ENCODE data around the gene GPD2. TPM values are rescaled to one million over a fixed set of nuclear protein-coding genes. Genes with fewer than 3 reads are reported as not detected.

The GPD2 gene
- total RNA-seq, 1 donor from 2014 or later: 12.6 TPM

DNA sequence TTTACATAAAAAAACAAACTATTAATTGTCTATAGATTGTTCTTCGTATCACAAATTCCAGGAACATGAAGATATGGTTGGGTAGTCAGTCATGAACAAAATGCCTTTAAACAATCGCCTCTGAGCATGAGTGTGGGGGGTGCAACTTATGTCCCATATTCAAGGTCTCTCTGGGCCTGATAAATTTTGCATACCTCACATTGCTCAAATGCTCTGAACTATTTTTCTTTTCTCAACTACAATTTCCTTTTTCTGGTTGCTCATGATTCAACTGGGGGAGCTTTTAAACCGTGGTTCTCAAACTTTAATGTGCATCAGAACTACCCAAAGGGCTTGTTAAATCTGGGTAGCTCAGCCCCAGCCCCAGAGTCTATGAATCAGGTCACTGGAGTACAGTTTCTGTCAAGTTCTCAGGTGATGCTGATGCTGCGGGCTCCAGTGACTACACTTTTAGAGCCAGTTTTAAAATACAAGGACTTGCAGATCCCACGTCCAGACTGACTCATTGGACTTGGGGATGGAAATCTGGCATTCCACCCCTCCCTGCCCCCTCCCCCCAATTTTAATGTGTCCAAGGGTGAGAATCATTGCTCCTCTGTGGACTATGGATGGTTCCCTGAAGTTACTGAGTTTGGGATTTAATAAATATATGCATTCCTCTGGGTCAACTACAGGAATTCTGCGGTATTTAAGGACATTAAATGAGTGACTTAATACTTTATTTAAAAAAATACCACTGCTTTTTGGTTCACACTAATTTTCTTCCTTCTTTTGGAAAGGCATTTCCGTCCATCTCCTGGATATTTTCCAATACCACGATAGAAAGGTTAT, 1.5 kb upstream of the GPD2 start:
- intact Hi-C loops (cut with DNase I): loop anchor here (1.0 to 10.0 kb wide), 2 partner anchors 34 to 150 kb away; no protein-coding TSS in a partner anchor
- DNase-seq (ENCODE audit: low spot score): no peak

DNA sequence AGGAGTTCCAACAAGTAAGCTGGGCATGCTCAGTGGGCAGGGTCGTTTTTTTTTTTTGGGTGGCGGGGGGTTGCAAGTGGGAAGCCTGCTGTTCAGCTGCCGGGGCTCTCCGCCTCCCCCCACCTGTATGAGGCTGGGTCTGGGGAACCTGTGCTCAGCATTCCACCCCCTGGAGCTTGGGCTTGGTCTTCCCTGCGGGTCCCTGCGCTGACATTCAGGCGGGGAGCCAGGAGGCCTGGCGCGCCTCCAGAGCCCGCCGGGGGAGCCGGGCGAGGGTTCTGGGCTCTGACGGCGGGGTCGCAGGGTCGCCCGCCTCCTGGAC, 822 bp upstream of the GPD2 start:
- no peak for DNase-seq (ENCODE audit: low spot score)
- intact Hi-C loops (cut with DNase I): loop anchor here (1.0 to 10.0 kb wide), 2 partner anchors 35 to 149 kb away; no protein-coding TSS in a partner anchor

DNA sequence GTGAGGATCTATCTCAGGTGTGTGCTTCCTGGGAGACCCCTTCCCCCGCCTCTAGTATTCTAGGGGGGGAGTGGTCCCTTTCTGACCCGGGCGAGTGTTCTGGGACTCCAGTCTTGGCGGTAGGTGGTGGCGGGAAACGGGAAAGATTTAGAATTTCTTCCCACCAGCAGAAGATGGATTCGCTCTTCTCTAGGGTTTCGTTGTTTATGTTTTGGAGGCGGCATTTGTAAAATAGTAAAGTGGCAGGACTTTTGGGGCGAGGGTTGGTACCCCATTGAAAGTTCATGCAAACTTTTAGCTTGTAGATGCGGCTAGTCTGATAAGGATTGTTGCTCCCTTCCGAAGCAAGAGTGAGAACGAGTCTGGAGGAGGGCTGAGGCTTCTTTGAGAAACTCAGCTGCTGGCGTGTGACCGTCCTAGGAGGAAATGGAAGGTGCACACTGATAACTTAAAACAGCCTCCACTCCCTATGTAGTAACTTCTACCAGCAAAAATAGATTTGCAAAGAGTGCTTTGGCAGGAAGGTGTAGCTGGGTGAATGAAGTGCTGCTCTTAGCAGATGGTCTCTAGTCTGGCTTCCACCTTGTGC, 412 bp downstream of the GPD2 start:
- DNase-seq (ENCODE audit: low spot score): no peak
- intact Hi-C loops (cut with DNase I): loop anchor here (1.0 to 10.0 kb wide), 4 partner anchors 22 to 148 kb away; no protein-coding TSS in a partner anchor

DNA sequence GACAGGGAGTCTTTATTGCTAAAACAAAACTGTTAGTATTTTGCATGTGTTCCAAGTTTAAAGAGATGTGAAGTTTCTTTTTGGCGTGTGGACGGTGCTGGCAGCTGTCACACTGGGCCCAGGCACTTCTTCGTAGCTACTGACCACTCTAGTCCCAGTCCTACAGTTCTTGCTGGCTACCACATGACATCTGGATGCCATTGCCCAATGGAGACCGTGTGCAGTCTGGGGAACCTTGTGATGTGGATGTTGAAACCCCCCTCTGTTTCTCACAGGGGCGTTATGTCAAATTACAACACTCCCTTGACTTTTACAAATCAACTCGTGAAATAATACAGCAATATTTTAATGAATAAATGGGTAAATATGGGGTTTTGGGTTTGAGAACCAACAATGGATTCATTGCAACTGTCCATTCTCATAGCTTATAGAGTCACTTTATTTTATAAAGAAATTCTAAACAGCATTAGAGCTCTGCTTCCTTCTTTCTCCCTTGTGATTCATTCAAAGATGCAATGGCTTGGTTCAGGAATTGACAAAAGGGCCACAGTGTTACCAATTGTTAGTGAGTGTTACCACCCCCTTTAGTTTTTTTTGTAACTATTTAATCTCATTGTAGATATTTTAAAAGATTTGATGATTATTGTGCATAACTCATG, 1.2 kb downstream of the GPD2 start:
- DNase-seq (ENCODE audit: low spot score): no peak
- intact Hi-C loops (cut with DNase I): loop anchor here (2.0 to 10.0 kb wide), 3 partner anchors 21 to 147 kb away; no protein-coding TSS in a partner anchor

DNA sequence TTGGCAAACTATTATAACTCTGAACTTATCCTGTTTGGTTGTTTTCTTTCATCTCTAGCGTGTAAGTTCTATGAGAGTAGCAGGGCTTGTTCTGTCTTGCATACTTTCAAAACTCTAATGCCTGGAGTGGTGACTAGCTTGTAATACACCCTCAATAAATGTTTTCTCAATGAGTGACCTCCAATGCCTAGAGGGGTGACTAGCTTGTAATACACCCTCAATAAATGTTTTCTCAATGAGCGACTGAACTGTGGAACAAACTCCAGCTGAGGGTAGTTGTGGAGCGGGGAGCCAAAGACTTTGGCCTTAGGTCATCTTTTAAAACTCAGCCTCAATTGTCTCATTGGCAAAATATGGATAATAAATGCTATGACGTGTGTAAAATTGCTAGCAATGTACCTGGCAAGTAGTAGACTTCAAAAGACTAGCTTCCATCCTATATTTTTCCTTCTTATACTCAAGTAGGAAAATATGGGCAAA, 1.8 kb downstream of the GPD2 start:
- no peak for DNase-seq (ENCODE audit: low spot score)
- intact Hi-C loops (cut with DNase I): loop anchor here (2.0 to 10.0 kb wide), 3 partner anchors 21 to 147 kb away; no protein-coding TSS in a partner anchor

DNA sequence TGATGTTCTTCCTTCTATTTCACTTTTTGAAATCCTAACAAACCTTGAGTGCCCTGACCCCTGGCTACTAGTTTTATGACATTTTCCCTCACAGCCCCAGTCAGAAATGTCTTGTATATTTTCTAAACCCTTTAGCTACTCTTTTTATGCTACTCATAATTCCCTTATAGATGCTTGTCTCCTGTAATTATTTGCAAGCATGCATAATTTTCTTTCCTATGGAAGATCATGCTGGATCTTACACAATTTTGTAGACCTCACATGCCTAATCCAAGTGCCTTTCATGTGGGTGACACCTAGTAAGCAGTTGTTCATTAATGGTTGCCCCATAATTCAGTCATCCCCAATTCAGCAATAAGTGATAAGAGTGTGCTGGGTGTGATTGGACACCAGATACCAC, 6.9 kb downstream of the GPD2 start:
- intact Hi-C loops (cut with DNase I): no loop called here

DNA sequence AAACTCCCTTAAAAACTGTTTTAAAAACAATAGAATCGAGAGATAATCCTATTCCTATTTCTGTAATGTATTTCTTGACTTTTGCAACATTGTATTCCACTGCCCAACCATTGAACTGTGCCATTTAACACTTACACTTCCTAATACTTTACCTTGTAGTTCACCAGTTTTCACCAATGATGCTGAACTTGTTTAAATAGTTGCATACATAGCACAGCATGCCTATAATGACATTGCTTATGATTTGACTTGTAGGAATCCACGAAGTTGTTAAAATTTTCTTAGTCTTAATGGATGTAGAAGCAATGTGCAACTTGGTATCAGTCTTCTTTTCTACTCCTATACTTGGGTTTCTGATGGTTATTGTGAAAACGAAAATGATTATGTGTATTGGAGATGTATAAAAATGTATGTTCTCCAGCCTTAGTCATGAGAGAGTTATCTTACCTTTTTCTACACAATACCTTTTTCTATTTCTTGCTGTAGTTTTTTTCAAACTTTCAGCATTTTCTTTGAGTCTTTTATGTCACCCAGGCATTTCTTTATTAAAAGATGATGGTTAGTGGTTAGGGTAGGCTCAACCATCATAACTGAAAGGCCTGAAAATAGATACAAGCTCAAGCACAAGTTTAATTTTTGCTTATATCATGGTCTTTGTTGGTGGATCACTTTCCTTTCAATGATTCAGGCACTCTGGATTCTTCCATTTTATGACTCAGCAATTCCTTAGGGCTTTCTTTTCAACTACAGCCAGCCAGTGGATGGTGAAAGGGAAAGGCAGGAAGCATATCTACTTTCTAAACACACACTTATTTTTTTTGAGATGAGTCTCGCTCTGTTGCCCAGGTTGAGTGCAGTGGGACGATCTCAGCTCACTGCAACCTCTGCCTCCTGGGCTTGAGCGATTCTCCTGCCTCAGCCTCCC, 9.4 kb downstream of the GPD2 start:
- intact Hi-C loops (cut with DNase I): no loop called here
- DNase-seq (ENCODE audit: low spot score): no peak

More for the DNA sequence above, 6.9 kb downstream of the GPD2 start:
- no peak for DNase-seq (ENCODE audit: low spot score)

DNA sequence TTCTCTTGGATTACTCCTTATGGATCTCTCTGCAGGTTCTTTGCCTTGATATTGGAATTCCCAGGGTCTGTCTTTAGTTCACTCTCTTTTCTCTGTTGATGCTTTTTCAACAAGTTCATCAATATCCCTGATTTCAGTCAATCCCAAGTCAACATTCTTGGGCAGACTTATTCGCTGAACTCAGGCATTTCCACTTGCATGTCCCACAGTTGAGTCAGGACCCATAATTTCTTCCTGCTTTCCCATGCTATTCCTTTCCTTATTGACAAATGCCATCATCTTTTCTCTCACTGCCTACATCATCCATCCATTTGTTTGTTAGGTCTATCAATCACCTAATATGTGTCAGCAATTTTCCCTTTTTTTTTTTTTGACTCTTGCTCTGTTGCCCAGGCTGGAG, 11.6 kb downstream of the GPD2 start:
- no peak for DNase-seq (ENCODE audit: low spot score)
- intact Hi-C loops (cut with DNase I): loop anchor here (2.0 kb wide), 1 partner anchor 15 kb away; no protein-coding TSS in a partner anchor

DNA sequence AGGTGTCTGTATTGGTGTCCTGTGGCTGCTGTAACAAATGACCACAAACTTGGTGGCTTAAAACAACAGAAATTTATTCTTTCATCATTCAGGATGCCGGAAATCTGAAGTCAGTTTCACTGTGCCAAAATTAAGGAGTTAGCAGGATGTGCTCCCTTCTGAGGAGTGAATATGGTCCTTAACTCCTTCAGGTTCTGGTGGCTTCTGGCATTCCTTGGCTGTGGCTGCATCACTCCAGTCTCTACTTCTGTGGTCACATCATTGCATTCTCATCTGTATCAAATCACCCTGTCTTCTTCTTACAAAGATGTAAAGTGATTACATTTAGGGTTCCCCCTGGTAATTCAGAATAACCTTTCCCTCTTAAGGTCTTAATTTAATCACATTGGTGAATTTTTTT, 12.6 kb downstream of the GPD2 start:
- DNase-seq (ENCODE audit: low spot score): no peak
- intact Hi-C loops (cut with DNase I): loop anchor here (2.0 kb wide), 1 partner anchor 16 kb away; no protein-coding TSS in a partner anchor

DNA sequence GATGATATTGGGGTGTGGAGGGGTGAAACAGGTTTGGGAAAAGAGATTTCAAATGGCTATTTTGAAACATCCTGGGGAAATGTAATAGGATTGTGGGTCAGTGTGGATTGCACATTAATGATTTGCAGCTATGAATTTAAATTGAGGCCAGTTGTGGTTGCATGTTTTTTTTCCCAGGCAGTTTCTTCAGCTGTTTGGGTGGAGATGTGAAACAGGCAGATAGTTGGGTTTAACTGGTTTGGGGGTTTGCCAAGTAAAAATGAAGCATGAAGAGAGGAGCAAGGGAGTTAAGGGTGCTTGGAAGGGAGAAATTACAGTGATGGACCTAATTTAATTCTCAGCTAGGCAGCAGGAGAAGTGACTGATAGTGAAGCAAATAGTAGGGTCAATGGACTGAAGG, 16.8 kb downstream of the GPD2 start:
- DNase-seq (ENCODE audit: low spot score): no peak
- intact Hi-C loops (cut with DNase I): no loop called here

DNA sequence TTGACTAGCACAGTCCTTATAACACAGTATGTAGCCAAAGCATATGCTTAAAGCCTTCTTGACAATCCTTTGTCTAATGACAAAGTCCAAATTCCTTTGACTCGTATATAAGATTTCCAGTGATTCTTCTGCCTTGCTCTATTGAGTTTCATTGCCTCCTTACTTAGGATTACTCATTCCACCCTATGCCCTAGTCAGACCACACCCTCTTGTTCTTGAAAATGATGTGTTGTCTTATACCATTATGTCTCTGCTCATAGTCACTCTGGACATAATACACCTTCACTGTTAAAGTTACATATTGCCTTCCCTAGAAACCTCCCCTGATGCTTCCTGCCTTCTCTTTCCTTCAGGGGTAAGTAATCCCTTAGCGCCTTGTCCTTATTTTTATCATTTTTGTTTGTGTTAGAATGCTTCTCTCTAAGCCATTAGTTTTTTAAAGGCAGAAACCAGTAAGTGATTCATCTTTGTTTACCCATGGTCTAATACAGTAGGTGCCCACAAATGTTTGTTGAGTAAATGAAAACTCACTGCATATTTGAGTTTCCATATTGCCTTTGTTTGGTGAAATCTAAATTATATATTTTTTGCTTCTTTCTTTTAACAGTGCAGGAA, 19.3 kb downstream of the GPD2 start:
- DNase-seq (ENCODE audit: low spot score): no peak
- intact Hi-C loops (cut with DNase I): no loop called here

DNA sequence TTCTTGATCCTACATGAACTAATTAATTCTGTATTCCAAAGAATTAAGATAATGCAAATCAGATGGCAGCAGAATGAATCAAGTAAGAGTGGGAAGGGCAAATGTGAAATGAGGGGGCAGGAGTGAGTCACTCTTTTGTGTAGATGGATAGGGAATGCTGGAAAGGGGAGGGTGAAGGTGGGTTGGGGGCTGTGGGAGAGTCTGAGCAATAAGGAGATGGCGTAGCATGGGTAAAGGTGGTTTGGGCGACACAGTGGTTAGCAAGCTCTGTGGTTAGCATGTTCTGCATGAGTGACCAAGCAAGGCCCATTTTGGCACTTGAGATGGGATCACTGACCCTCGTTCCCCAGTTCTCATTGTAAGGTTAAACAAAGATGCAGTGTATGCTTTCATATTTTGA, 20.4 kb downstream of the GPD2 start:
- intact Hi-C loops (cut with DNase I): no loop called here
- no peak for DNase-seq (ENCODE audit: low spot score)

DNA sequence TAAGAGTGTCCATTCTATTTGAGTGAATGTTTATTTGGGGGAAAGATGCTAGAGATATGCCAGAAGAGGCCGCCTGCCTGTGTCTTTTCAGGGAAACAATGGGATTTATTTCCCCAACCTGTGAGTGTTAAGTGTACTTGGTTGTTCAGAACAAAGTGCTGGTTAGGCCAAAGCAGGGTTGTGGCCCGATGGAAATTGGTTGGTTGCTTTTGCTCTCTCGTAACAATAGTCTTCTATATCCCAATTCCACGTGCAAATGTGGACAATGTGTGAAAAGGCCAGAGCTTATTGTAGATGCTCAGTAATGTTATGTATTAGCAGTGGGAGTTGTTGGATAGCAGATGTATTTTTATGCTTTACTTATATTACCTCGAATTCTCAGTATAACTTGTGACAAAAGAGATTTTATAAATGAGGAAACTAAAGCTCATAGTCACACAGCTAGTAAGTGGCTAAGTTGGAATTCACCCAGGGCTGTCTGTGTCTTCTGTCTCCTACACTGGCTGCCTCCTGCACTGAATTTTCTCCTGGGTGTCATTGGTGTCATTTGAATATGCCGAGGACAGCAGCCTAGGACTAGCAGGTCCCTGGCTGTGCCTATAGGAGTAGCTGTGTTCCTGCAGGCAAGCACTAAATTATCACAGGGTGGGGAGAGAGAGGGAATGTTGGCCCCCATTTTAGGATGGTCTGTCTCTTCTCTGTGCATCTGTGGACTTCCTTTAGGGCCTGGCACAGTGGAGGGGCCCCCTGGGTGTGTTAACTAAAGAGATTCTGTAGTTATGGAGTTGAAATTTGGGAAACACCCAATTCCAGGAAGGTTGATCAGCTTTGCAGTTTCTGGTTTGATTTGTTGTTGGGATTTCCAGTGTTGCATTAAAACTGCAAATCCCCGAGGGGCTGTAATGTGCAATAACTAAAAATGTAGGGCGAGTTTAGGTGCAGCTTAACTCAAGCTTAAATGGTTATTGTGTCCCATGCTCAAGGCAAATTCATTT, 21.6 kb downstream of the GPD2 start:
- intact Hi-C loops (cut with DNase I): loop anchor here (2.0 kb wide), 1 partner anchor 21 kb away; the partner anchor contains the start of gene GPD2
- no peak for DNase-seq (ENCODE audit: low spot score)

DNA sequence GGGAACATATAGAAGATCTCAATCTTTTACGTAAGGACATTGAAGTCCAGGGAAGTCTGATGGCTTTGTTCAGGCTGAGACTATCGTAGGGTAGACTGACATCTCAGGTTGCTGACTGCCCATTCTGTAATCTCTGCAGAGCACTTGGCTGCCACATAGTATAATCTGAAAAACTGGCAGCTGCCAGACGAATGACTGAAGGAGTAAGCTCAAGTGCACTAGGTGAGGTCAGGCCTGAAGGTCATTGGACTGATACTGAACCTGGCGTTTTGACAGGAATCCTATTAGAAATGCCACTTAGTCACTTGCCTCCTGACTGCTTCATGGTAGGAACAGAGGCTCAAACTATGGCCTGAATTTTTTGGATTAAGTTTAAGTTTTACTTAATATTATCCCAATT, 23.5 kb downstream of the GPD2 start:
- intact Hi-C loops (cut with DNase I): loop anchor here (2.0 to 10.0 kb wide), 2 partner anchors 23 to 125 kb away; partner anchors contain the start of genes GPD2 and NR4A2
- DNase-seq (ENCODE audit: low spot score): no peak

DNA sequence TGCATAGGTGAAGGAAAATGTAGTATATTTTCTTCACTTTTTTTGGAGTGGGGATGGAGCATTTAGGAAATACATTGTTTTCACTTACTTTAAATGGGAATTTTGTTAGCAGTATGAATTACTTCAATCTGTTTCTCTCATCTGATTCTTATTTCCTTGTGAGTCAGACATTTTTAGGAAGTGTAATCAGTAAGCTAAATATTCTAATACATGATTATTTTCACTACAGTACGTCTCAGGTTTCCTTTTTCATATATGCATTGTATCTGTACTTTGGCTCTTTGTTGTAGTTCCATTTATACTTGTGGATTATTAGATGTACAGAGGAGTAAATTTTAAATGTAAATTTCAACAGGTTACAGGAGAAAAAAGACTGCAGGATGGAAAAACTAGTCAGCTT, 27.9 kb downstream of the GPD2 start:
- intact Hi-C loops (cut with DNase I): loop anchor here (10.0 kb wide), 1 partner anchor 129 kb away; the partner anchor contains the start of gene NR4A2
- no peak for DNase-seq (ENCODE audit: low spot score)

DNA sequence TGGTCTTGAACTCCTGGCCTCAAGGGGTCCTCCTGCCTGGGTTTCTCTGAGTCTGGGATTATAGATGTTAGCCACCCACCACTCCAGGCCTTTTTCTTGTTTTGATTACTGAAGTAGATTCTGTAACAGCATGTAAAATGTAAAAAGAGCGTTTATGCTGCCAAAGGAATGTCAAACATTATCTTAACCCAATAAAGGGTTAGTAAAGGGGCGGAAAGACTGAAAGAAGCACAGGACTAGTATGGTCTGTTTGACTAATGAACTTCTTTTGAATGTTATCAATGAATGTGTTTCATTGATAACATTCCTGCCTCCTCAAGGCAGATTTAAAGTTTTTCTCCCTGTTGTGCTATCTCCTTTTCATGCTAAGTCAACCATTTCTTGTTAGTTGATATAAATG, 29.4 kb downstream of the GPD2 start:
- intact Hi-C loops (cut with DNase I): loop anchor here (10.0 kb wide), 1 partner anchor 131 kb away; the partner anchor contains the start of gene NR4A2
- DNase-seq (ENCODE audit: low spot score): no peak

DNA sequence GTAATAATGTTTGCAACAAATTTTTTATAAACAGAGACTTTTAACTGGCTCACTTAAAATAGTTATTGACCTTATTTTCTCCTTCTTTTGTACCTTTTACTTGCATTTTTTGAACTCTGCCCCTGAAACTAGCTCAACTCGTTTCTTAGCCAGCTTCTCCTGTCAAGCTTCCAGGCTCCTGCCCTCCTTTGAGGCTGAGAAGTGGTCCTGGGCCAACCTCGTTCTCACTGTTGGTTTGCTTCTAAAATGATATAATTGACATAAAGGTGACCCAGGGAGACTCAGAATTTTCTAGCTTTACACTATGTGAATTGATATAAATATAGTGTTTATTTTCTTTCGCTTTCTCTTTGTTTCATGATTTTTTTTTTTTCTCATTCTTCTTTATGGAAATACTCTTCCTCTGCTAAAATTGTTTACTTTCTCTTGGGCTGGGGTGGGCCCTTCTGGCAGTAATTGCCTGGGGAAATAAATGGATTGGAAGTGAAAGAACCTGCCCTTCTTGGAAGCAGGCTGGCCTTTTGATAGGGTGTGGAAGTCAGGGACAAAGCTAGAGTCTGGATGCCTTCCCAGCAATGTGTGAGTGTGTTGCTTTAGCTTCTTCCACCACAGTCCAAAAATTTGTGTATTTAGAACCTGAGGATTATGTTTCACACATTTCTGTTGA, 30.7 kb downstream of the GPD2 start:
- intact Hi-C loops (cut with DNase I): loop anchor here (10.0 kb wide), 1 partner anchor 132 kb away; the partner anchor contains the start of gene NR4A2
- no peak for DNase-seq (ENCODE audit: low spot score)
